Neuronal stem cell (in vitro differentiated cells): ENCODE data around the gene PDZRN4.

Source experiments
- DNase-seq: peaks from one replicate; pipeline ENCODE4 v3.0.0-alpha.2; 2013; ENCODE audit warnings: low spot score
- H2AFZ ChIP-seq: one replicate; pipeline ENCODE4 v1.6.1; 2013; ENCODE audit warnings: mild to moderate bottlenecking, low read length, inconsistent platforms
- H2AK5ac ChIP-seq: 2 replicates; pipeline ENCODE4 v1.6.1; 2013; ENCODE audit warnings: low read depth, mild to moderate bottlenecking, inconsistent platforms, low read length, moderate library complexity, mixed read lengths
- H2BK120ac ChIP-seq: 2 replicates; pipeline ENCODE4 v1.6.1; 2013; ENCODE audit warnings: low read depth, mild to moderate bottlenecking, inconsistent platforms, low read length, moderate library complexity, mixed read lengths
- H2BK12ac ChIP-seq: one replicate; pipeline ENCODE4 v1.6.1; 2013; ENCODE audit warnings: low read length, inconsistent platforms
- H2BK15ac ChIP-seq: 2 replicates; pipeline ENCODE4 v1.6.1; 2013; ENCODE audit warnings: mild to moderate bottlenecking, low read length, inconsistent platforms, mixed read lengths
- H2BK5ac ChIP-seq: one replicate; pipeline ENCODE4 v1.6.1; 2013; ENCODE audit warnings: inconsistent platforms, mild to moderate bottlenecking, low read length, moderate library complexity
- H3K14ac ChIP-seq: one replicate; pipeline ENCODE4 v1.6.1; 2013; ENCODE audit warnings: low read length, inconsistent platforms
- H3K18ac ChIP-seq: 2 replicates; pipeline ENCODE4 v1.6.1; 2013; ENCODE audit warnings: low read length, inconsistent platforms
- H3K23ac ChIP-seq: 2 replicates; pipeline ENCODE4 v1.6.1; 2013; ENCODE audit warnings: low read depth, mild to moderate bottlenecking, mixed read lengths, low read length, inconsistent platforms; ENCODE audit not compliant: poor library complexity
- H3K27ac ChIP-seq: replicated peaks from 3 replicates; pipeline ENCODE4 v1.5.1; 2013; ENCODE audit warnings: low read length, inconsistent platforms
- H3K27me3 ChIP-seq, 3 experiments: 2 replicates each; pipeline ENCODE4 v1.6.1; 2013; ENCODE audit warnings: low read length in 3 of 3, mild to moderate bottlenecking in 2 of 3, inconsistent platforms in 1 of 3, low read depth in 1 of 3, mixed read lengths in 1 of 3, moderate library complexity in 1 of 3; ENCODE audit not compliant: control insufficient read depth in 3 of 3, insufficient read depth in 3 of 3
- H3K36me3 ChIP-seq, 2 donors: replicated peaks in 1 of 2; 2 replicates each; pipeline ENCODE4 v1.6.1; 2013; ENCODE audit warnings: low read length in 2 of 2; ENCODE audit not compliant: control insufficient read depth in 2 of 2, insufficient read depth in 2 of 2
- H3K4ac ChIP-seq: 2 replicates; pipeline ENCODE4 v1.6.1; 2013; ENCODE audit warnings: inconsistent platforms, mild to moderate bottlenecking, low read length, moderate library complexity
- H3K4me1 ChIP-seq, 2 donors: 1 replicate in 1 of 2; 2 replicates in 1 of 2; pipeline ENCODE4 v1.6.1; 2013; ENCODE audit warnings: low read length in 2 of 2, low read depth in 1 of 2; ENCODE audit not compliant: control insufficient read depth in 2 of 2, insufficient read depth in 1 of 2
- H3K4me2 ChIP-seq: one replicate; pipeline ENCODE4 v1.6.1; 2013; ENCODE audit warnings: mild to moderate bottlenecking, low read length, inconsistent platforms; ENCODE audit not compliant: insufficient read depth, poor library complexity, severe bottlenecking
- H3K4me3 ChIP-seq, 2 donors: 2 replicates each; pipeline ENCODE4 v1.5.1; 2013; ENCODE audit warnings: low read length in 2 of 2, mild to moderate bottlenecking in 2 of 2, inconsistent platforms in 1 of 2, moderate library complexity in 1 of 2
- H3K79me1 ChIP-seq: one replicate; pipeline ENCODE4 v1.6.1; 2013; ENCODE audit warnings: low read depth, mild to moderate bottlenecking, inconsistent platforms, low read length, moderate library complexity
- H3K9ac ChIP-seq: one replicate; pipeline ENCODE4 v1.6.1; 2013; ENCODE audit warnings: mild to moderate bottlenecking, low read depth, low read length, inconsistent platforms; ENCODE audit not compliant: poor library complexity
- H3K9me3 ChIP-seq, 2 donors: replicated peaks in 1 of 2; 2 replicates each; pipeline versions ENCODE3 to v1.6.1; 2013; ENCODE audit warnings: low read length in 2 of 2, mild to moderate bottlenecking in 2 of 2, inconsistent platforms in 1 of 2, low read depth in 1 of 2, mixed read lengths in 1 of 2, moderate library complexity in 1 of 2; ENCODE audit not compliant: control insufficient read depth in 2 of 2, insufficient read depth in 1 of 2
- H4K8ac ChIP-seq: one replicate; pipeline ENCODE4 v1.6.1; 2013; ENCODE audit warnings: low read depth, mild to moderate bottlenecking, inconsistent platforms, low read length, moderate library complexity
- H4K91ac ChIP-seq: one replicate; pipeline ENCODE4 v1.6.1; 2013; ENCODE audit warnings: low read length, low read depth, mild to moderate bottlenecking, inconsistent platforms; ENCODE audit not compliant: poor library complexity
- WGBS, 2 donors: extraction: QIAGEN DNeasy Blood & Tissue Kit; methylation state at CpG; one replicate each; pipeline ENCODE4 v1.1.7; 2013; ENCODE audit warnings: missing lambda C conversion rate in 2 of 2, mixed read lengths in 1 of 2; ENCODE audit not compliant: insufficient read length in 2 of 2, insufficient replicate concordance in 1 of 2; ENCODE audit errors: extremely low coverage in 2 of 2; 5-methylcytosine and 5-hydroxymethylcytosine counted together

Gene PDZRN4

DNA sequence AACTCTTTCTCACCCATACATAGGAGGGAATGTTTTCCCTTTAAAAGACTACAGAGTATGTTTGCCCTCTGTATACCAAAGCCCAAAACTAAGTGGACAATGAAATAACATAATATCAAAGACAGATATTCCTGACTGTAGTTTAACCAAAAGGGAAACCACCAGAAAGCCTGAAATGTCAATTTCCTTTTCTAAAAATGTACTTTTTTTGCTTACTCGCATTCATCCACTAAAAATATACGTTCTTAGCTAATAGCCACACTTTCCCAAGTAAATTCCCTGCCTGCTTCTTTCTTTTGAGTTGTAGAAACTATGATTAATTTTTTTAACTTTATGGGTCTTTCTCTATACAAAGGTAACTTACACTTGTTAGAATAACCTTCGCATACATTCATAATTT, 280.2 kb downstream of the PDZRN4 start:
- H3K14ac ChIP-seq: no peak overlapping the region
- no CpG with 5 or more reads among the region's 3 CpGs for WGBS, 2 donors
- H2AK5ac ChIP-seq: no peak overlapping the region
- DNase-seq: no peak
- no peak overlapping the region for H2BK12ac ChIP-seq
- H3K36me3 ChIP-seq: no peaks in the 10 kb centered on the region
- no peak overlapping the region for H4K8ac ChIP-seq
- peaks cover 0 to 8% of the 10 kb centered on the region in 2 donors for H3K9me3 ChIP-seq
- no peaks in the 10 kb centered on the region for H3K27me3 ChIP-seq
- no peak overlapping the region for H3K27ac ChIP-seq
- no peak overlapping the region for H2BK5ac ChIP-seq
- no peak overlapping the region for H4K91ac ChIP-seq
- no peak overlapping the region for H2AFZ ChIP-seq
- H3K79me1 ChIP-seq: no peaks in the 10 kb centered on the region
- H3K4me3 ChIP-seq: no peak overlapping the region
- H2BK15ac ChIP-seq: no peak overlapping the region
- no peak overlapping the region for H2BK120ac ChIP-seq
- no peak overlapping the region for H3K4ac ChIP-seq
- H3K23ac ChIP-seq: no peak overlapping the region
- H3K4me2 ChIP-seq: no peak overlapping the region
- no peak overlapping the region for H3K18ac ChIP-seq
- peaks cover 4 to 6% of the 10 kb centered on the region in 2 donors for H3K4me1 ChIP-seq
- no peak overlapping the region for H3K9ac ChIP-seq

DNA sequence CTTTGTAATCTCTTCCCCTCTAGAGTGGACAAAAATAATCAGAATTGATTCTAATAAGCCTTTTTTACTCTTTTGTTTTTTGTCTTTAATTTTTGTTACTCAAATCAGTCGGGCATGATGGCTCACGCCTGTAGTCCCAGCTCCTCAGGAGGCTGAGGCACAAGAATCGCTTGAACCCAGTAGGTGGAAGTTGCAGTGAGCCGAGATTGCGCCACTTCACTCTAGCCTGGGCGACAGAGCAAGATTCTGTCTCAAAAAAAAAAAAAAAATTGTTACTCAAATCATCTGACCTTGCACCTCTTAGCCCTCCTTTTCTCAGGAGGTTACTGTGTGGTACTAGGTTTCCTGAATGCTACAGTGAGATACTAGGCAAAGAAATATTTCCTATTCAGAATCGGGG, 280.6 kb downstream of the PDZRN4 start:
- Histone ChIP-seq H4K91ac (no peak overlapping the region), H3K9me3 (peaks cover 0 to 4% of the 10 kb centered on the region in 2 donors), H3K4ac (no peak overlapping the region), H2BK5ac (no peak overlapping the region), H3K14ac (no peak overlapping the region), H3K9ac (no peak overlapping the region), H3K4me2 (no peak overlapping the region), H2AFZ (no peak overlapping the region), H3K4me3 (no peak overlapping the region), H3K79me1 (no peaks in the 10 kb centered on the region), H3K23ac (no peak overlapping the region), H2AK5ac (no peak overlapping the region), H2BK15ac (no peak overlapping the region), H3K36me3 (no peaks in the 10 kb centered on the region), H4K8ac (no peak overlapping the region), H3K4me1 (peaks cover 5 to 6% of the 10 kb centered on the region in 2 donors), H2BK120ac (no peak overlapping the region), H3K18ac (no peak overlapping the region), H3K27me3 (no peaks in the 10 kb centered on the region), H2BK12ac (no peak overlapping the region), H3K27ac (no peak overlapping the region)
- DNase-seq: no peak
- WGBS, 2 donors: no CpG with 5 or more reads among the region's 7 CpGs

DNA sequence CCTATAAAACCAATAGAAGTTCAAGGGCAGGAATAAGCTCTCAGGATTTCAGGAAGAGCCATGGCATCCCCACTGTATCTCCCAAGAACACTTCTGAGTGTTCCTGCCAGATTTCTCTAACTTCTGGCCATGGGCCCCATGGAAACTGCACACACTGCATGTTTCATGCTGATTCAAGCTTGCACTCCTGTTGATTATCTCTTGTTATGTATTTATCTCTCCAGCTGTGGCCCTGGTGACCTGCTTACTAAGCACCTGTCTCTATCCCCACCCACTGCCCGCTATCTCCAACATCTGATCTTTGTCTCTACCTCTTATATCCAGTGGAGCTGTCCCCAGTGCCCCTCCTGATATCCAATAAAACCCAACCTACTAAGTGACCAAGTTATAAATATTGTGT, 285.3 kb downstream of the PDZRN4 start:
- no peak overlapping the region for H2BK5ac ChIP-seq
- WGBS, 2 donors: no CpG with 5 or more reads among the region's 1 CpG
- H3K9me3 ChIP-seq: no peaks in the 10 kb centered on the region

DNA sequence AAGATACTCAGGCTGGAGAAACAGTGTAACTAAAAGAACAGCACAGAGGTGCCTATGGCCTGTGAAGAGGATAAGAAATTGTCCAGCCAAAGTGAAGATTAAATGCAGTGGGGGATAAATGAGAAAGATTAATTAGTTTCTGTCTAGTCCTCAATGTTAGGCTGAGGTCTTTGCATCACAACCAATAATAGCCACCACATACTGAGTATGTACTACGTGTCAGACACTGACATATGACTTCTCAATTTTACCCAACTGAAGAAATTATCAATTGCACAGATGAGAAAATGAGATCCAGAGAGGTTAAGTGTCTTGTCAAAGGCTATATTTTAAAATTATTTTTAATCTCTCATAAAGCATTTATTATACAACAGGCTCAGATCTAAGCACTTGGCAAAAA, 285.9 kb downstream of the PDZRN4 start:
- H3K4me1 ChIP-seq: peaks cover 0 to 5% of the 10 kb centered on the region in 2 donors
- no peak overlapping the region for H3K18ac ChIP-seq
- no peaks in the 10 kb centered on the region for H3K9me3 ChIP-seq
- no peak overlapping the region for H2AFZ ChIP-seq
- no peak overlapping the region for H2BK15ac ChIP-seq
- H3K14ac ChIP-seq: no peak overlapping the region
- H3K4me2 ChIP-seq: no peak overlapping the region
- H4K91ac ChIP-seq: no peak overlapping the region
- H2BK12ac ChIP-seq: no peak overlapping the region
- no peak overlapping the region for H2AK5ac ChIP-seq
- no peak overlapping the region for H3K4me3 ChIP-seq
- no peak overlapping the region for H3K9ac ChIP-seq
- no peak overlapping the region for H2BK120ac ChIP-seq
- no peak overlapping the region for H3K23ac ChIP-seq
- H3K4ac ChIP-seq: no peak overlapping the region
- H2BK5ac ChIP-seq: no peak overlapping the region
- no peak overlapping the region for H4K8ac ChIP-seq
- H3K27me3 ChIP-seq: no peaks in the 10 kb centered on the region
- DNase-seq: no peak
- H3K36me3 ChIP-seq: no peaks in the 10 kb centered on the region
- no CpG with 5 or more reads among the region's 1 CpG for WGBS, 2 donors
- no peaks in the 10 kb centered on the region for H3K79me1 ChIP-seq
- H3K27ac ChIP-seq: no peak overlapping the region

More for the DNA sequence above, 285.3 kb downstream of the PDZRN4 start:
- no peak overlapping the region for H3K23ac ChIP-seq
- H3K4me1 ChIP-seq: peaks cover 0 to 2% of the 10 kb centered on the region in 2 donors
- no peaks in the 10 kb centered on the region for H3K79me1 ChIP-seq
- no peaks in the 10 kb centered on the region for H3K36me3 ChIP-seq
- H2AK5ac ChIP-seq: no peak overlapping the region
- H3K9ac ChIP-seq: no peak overlapping the region
- H3K4me2 ChIP-seq: no peak overlapping the region
- H4K8ac ChIP-seq: no peak overlapping the region
- no peak for DNase-seq
- H3K14ac ChIP-seq: no peak overlapping the region
- no peak overlapping the region for H2BK12ac ChIP-seq
- no peak overlapping the region for H3K4me3 ChIP-seq
- H2BK120ac ChIP-seq: no peak overlapping the region
- no peak overlapping the region for H3K18ac ChIP-seq
- no peak overlapping the region for H2BK15ac ChIP-seq
- no peak overlapping the region for H3K4ac ChIP-seq
- no peaks in the 10 kb centered on the region for H3K27me3 ChIP-seq
- H3K27ac ChIP-seq: no peak overlapping the region
- no peak overlapping the region for H4K91ac ChIP-seq
- peak overlapping the region; percentile 26 for H2AFZ ChIP-seq
